Hepatocyte (in vitro differentiated cells): ENCODE data around the gene ARL6IP4. TPM values are rescaled to one million over a fixed set of nuclear protein-coding genes. Genes with fewer than 3 reads are reported as not detected.
A peak's percentile ranks its signal among the peaks of the same experiment; 100 is the strongest.

Source experiments
- DNase-seq: peaks from one replicate; pipeline ENCODE4 v3.0.0-alpha.2; 2016; ENCODE audit warnings: low spot score
- H2AFZ ChIP-seq: fragments of 200-600 bp; sonication (generic); 2 replicates; pipeline ENCODE4 v1.6.0; 2016; ENCODE audit warnings: antibody characterized with exemption, mild to moderate bottlenecking
- H3K27ac ChIP-seq: fragments of 200-600 bp; sonication (generic); 2 replicates; pipeline ENCODE4 v1.5.1; 2016; ENCODE audit warnings: mild to moderate bottlenecking
- H3K27me3 ChIP-seq: fragments of 200-600 bp; sonication (generic); 2 replicates; pipeline ENCODE4 v1.6.1; 2016
- H3K36me3 ChIP-seq: fragments of 200-600 bp; sonication (generic); replicated peaks from 2 replicates; pipeline ENCODE4 v1.5.1; 2016; ENCODE audit warnings: low read depth; ENCODE audit not compliant: insufficient read depth
- H3K4me1 ChIP-seq: fragments of 200-600 bp; sonication (generic); 2 replicates; pipeline ENCODE4 v1.5.1; 2016; ENCODE audit warnings: mild to moderate bottlenecking, moderate library complexity; ENCODE audit not compliant: insufficient read depth
- H3K4me2 ChIP-seq: fragments of 200-600 bp; sonication (generic); 2 replicates; pipeline ENCODE4 v1.6.0; 2016
- H3K4me3 ChIP-seq: fragments of 200-600 bp; sonication (generic); 2 replicates; pipeline ENCODE4 v1.5.1; 2016; ENCODE audit warnings: mild to moderate bottlenecking
- H3K79me2 ChIP-seq: fragments of 200-600 bp; sonication (generic); 2 replicates; pipeline ENCODE4 v1.6.0; 2017; ENCODE audit warnings: mild to moderate bottlenecking
- H3K9me2 ChIP-seq: fragments of 200-600 bp; sonication (generic); replicated peaks from 2 replicates; pipeline ENCODE4 v1.6.0; 2017; ENCODE audit warnings: mild to moderate bottlenecking; ENCODE audit not compliant: insufficient read depth
- H3K9me3 ChIP-seq: fragments of 200-600 bp; sonication (generic); 2 replicates; pipeline ENCODE4 v1.5.1; 2016; ENCODE audit warnings: low read depth, mild to moderate bottlenecking
- H4K20me1 ChIP-seq: fragments of 200-600 bp; sonication (generic); 2 replicates; pipeline ENCODE4 v1.6.0; 2016; ENCODE audit warnings: mild to moderate bottlenecking; ENCODE audit not compliant: insufficient read depth, poor library complexity, severe bottlenecking
- EZH2 ChIP-seq: fragments of 200-600 bp; sonication (generic); IDR thresholded peaks from 2 replicates; pipeline ENCODE4 v1.6.1; 2016; ENCODE audit warnings: antibody characterized with exemption, mild to moderate bottlenecking, borderline replicate concordance
- EZH2phosphoT487 ChIP-seq: fragments of 200-600 bp; sonication (generic); IDR thresholded peaks from one replicate; pipeline ENCODE4 v1.6.1; 2018; ENCODE audit warnings: antibody characterized with exemption, mild to moderate bottlenecking, low read depth, moderate library complexity; ENCODE audit not compliant: unreplicated experiment, severe bottlenecking
- WGBS: methylation state at CpG from one replicate; pipeline ENCODE4 v1.1.6; 2016; ENCODE audit warnings: low lambda C conversion rate; ENCODE audit errors: missing lambda C conversion rate; 5-methylcytosine and 5-hydroxymethylcytosine counted together
- polyA plus RNA-seq: library from polyadenylated mRNA; unstranded; fragments of >200 nt; fragmentation: Nextera tagmentation; extraction: Ambion mirVana; gene quantifications from 2 replicates; pipeline ENCODE4 v1.2.1, GENCODE V29; 2016
- total RNA-seq: library from RNA; depleted of rRNA; stranded (reverse); fragments of >200 nt; gene quantifications from 2 replicates; pipeline ENCODE4 v1.2.3, GENCODE V29; 2014
- TF ChIP-seq, protein P1 (sequence below): fragments of 200-600 bp; sonication (generic); IDR thresholded peaks from 2 replicates; pipeline ENCODE4 v1.5.1; 2016; ENCODE audit warnings: antibody characterized with exemption, mild to moderate bottlenecking; ENCODE audit not compliant: poor library complexity

Gene ARL6IP4
- total and polyA plus RNA-seq, 2 experiments from 2014 or later: 138 to 248 TPM

DNA sequence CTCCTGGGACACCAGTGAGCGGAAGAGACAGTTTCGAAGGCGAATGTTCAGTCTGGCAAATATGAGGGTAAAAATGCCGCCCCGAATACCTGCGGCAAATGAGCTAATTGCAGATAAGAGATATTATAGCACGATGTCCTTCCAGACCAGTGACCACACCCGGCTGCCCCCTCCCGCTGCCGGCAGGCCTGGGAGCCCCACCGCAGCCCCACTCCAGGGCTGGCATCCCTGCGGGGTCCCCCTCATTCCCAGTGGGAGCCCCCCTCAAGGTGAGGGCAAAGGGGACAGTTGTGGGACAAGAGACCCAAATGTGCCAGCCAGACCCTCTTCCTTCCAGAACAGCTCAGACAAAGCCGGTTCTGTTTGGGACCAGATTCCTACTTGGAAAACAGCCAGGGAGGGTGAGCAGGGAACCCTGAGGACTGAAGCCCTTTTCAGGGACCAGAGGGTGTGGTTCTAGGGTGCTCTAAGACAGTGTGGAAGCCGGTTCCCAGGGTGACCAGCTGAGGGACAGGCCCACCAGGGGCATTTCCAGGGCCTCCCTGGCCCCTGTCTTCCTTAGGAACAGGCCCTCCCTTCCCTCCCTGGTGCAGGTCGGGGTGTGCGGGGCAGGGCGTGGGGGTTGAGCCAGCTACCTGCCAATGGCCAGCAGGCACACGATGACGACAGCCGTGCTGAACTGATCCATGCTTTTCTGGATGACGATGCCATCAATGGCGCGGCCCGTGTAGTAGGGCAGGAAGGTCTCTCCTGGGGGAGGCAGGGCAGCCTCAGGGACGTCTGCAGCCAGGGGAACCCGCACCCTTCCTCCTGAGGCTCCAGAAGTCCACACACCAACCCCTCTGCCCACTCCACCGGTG is 30.4 kb upstream of the ARL6IP4 start:
- Histone ChIP-seq H3K4me2 (no peak overlapping the region), H3K9me3 (no peaks in the 10 kb centered on the region), H3K27me3 (no peaks in the 10 kb centered on the region), H3K9me2 (no peaks in the 10 kb centered on the region), H4K20me1 (no peaks in the 10 kb centered on the region), H3K4me1 (peaks cover 6% of the 10 kb centered on the region), H2AFZ (no peak overlapping the region), H3K79me2 (no peaks in the 10 kb centered on the region), H3K27ac (no peak overlapping the region), H3K4me3 (no peak overlapping the region), H3K36me3 (no peaks in the 10 kb centered on the region)
- TF ChIP-seq EZH2phosphoT487: no peak
- WGBS: 95% methylated on average over 23 of the region's 27 CpGs
- no peak for DNase-seq

DNA sequence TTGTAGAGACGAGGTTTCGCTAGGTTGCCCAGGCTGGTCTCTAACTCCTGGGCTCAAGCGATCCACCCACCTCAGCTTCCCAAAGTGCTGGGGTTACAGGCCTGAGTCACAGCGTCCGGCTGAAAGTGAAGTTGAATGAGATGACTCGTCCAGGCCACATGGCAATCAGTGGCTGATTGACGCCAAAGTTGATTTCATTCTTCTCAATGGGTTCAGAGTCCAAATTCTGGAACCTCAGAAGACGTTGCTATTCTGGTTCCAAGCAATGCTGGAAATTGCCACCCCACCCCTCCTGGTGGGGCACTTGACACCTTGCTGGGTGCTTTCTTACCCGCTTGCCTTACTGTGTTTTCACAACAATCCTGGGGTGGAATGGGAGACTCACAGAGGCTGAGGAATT is 29.1 kb upstream of the ARL6IP4 start:
- H3K79me2 ChIP-seq: no peaks in the 10 kb centered on the region
- H4K20me1 ChIP-seq: no peaks in the 10 kb centered on the region
- peaks cover 6% of the 10 kb centered on the region for H3K4me1 ChIP-seq
- no peak overlapping the region for H3K4me2 ChIP-seq
- TF ChIP-seq EZH2: no peak
- no peaks in the 10 kb centered on the region for H3K27me3 ChIP-seq
- H3K4me3 ChIP-seq: no peak overlapping the region
- H3K9me3 ChIP-seq: no peaks in the 10 kb centered on the region
- 83% methylated on average over 9 of the region's 9 CpGs for WGBS
- no peaks in the 10 kb centered on the region for H3K9me2 ChIP-seq
- H3K27ac ChIP-seq: peak overlapping the region; percentile 61
- peak; percentile 58 for DNase-seq
- H2AFZ ChIP-seq: no peak overlapping the region
- no peaks in the 10 kb centered on the region for H3K36me3 ChIP-seq

DNA sequence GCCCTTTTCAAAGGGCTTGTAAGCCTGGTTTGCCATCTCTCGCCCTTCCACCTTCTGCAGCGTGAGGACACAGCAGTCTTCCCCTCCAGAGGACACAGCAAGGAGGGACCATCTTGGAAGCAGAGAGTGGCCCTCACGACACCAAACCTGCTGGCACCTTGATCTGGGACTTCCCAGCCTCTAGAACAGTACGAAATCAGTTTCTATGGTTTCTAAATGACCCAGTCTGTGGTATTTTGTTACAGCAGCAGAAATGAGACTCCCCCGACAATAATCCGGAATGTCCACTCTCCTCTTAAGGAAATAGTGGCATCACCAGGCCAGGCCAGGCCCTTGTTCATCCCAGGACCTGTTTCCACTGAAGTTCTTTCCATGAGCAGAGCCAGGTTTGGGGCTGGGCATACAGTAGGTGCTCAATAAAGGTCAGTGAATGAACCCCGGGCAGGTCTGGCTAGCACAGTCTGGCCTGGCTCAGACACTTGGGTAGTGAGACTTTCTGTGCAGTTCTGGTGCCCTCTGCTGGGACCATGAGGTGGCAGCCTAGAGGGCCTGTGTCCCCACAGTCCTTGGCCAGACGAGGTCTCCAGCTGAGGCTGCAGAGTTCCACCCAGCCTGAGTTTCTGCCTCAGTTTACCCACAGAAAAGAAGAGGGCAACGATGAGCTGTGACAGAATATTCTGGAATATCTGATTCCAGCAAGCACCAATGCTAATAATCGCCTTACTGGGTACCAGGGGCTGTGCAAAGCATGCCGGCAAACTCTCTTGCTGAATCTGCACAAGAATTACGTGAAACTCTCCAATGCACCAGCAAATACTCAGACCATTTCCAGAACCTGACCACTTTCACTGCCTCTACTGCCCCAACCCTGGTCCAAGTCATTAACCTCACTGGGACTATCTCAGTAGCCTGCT is 28.2 kb upstream of the ARL6IP4 start:
- peak overlapping the region; percentile 61 for H3K27ac ChIP-seq
- H3K27me3 ChIP-seq: no peaks in the 10 kb centered on the region
- H3K4me3 ChIP-seq: no peak overlapping the region
- H4K20me1 ChIP-seq: no peaks in the 10 kb centered on the region
- DNase-seq: peak; percentile 85
- no peak for TF ChIP-seq EZH2phosphoT487
- TF ChIP-seq, protein P1, sequence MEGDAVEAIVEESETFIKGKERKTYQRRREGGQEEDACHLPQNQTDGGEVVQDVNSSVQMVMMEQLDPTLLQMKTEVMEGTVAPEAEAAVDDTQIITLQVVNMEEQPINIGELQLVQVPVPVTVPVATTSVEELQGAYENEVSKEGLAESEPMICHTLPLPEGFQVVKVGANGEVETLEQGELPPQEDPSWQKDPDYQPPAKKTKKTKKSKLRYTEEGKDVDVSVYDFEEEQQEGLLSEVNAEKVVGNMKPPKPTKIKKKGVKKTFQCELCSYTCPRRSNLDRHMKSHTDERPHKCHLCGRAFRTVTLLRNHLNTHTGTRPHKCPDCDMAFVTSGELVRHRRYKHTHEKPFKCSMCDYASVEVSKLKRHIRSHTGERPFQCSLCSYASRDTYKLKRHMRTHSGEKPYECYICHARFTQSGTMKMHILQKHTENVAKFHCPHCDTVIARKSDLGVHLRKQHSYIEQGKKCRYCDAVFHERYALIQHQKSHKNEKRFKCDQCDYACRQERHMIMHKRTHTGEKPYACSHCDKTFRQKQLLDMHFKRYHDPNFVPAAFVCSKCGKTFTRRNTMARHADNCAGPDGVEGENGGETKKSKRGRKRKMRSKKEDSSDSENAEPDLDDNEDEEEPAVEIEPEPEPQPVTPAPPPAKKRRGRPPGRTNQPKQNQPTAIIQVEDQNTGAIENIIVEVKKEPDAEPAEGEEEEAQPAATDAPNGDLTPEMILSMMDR: peak; percentile 86
- TF ChIP-seq EZH2: no peak
- no peaks in the 10 kb centered on the region for H3K36me3 ChIP-seq
- peaks cover 3% of the 10 kb centered on the region for H3K4me1 ChIP-seq
- no peaks in the 10 kb centered on the region for H3K9me3 ChIP-seq
- H3K9me2 ChIP-seq: no peaks in the 10 kb centered on the region
- H3K4me2 ChIP-seq: no peak overlapping the region
- H3K79me2 ChIP-seq: no peaks in the 10 kb centered on the region
- no peak overlapping the region for H2AFZ ChIP-seq
- 68% methylated on average over 12 of the region's 12 CpGs for WGBS

DNA sequence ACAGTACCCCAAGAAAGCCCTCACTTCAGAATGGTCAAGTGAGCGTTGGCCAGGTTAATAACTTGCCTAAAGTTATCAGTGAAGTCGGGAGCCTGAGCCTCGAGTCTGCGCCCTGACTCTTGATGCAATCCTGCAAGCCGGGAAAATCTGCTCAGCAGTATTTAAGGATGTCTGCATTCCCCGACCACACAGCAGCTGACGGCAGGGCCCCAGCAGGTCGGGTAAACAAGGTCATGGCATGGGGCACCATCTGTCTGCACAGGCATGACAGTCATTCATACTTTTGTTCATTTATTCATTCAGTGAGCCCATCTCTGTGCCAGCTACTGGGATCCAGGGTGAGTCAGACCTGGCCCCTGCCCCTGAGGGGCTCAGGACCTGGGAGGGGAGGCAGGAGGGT is 25.3 kb upstream of the ARL6IP4 start:
- H3K4me1 ChIP-seq: no peaks in the 10 kb centered on the region
- H2AFZ ChIP-seq: no peak overlapping the region
- TF ChIP-seq EZH2 (no peak), EZH2phosphoT487 (no peak)
- TF ChIP-seq, protein P1: no peak
- no peaks in the 10 kb centered on the region for H3K9me2 ChIP-seq
- no peaks in the 10 kb centered on the region for H3K27me3 ChIP-seq
- no peak overlapping the region for H3K27ac ChIP-seq
- no peaks in the 10 kb centered on the region for H3K79me2 ChIP-seq
- no peak overlapping the region for H3K4me3 ChIP-seq
- WGBS: 86% methylated on average over 8 of the region's 8 CpGs
- no peaks in the 10 kb centered on the region for H4K20me1 ChIP-seq
- H3K36me3 ChIP-seq: no peaks in the 10 kb centered on the region
- no peak overlapping the region for H3K4me2 ChIP-seq
- no peaks in the 10 kb centered on the region for H3K9me3 ChIP-seq
- DNase-seq: no peak
